Inflammatory macrophage (primary cell): ENCODE data around the gene STARD13.

Experiments
- DNase-seq, 2 donors: peaks; one replicate each; pipeline ENCODE4 v3.0.0-alpha.2; 2020 to 2022

The STARD13 gene

DNA sequence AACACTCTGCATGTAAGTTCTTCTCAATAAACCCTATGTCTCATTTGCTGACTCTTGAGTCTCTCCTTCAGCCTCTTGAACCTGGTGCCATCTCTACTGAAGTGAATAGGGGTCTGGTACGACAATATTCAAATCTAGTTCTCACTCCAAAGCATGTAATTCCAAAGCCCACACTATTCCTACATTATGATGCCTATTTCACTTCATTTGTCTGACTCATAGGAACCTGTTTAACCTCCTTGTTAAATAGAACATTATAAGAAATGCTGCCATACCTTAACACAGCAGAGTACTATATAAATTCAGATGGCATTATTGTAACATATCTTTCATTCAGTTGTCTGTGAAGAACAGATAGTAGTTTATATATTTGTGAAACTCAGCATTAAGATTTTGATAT, 67.1 kb downstream of the STARD13 start:
- DNase-seq = no peak

DNA sequence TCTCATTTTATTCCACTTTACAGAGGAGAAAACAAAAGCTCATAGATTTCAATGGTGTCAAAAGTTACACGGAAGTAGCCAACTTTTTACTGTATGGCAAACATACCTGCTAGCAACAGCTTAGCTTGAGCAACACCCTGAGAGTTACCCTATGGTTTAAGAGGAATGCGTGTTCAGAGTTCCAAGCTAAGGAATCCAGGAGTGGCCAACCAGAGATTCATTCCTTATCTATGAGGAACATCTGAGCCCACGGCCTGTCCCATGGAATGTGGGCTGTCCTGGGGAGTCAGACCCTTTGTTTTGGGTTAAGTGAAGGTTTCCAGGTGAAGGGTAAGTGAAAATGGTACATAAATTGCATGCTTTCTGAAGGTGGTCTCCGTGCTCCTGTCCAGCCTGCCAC, 67.5 kb downstream of the STARD13 start:
- DNase-seq = no peak

DNA sequence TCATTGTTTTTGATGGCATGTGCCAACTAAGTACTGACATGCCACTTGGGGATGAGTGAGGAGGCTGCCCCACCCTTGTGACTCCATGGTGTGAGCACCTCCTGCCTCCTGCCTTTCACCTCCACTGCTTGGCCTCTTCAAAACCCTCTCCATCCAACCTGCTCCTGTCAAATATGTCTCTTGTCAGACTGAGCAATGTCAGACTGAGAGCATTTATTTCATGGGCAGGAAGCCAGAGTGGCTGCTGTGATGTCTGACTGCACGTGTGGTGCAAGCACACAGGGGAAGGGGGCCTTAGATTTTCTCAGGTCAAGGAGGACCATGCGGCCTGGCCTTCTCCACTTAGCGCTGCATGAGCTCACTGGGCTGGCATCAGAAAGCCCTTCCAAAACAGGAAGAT, 68.3 kb downstream of the STARD13 start:
- no peak for DNase-seq

- DNase-seq = no peak
These were observed 71.8 kb downstream of the STARD13 start for GRCh38 chr13:33213797-33214196.

- DNase-seq = no peak
These were observed 72.4 kb downstream of the STARD13 start for GRCh38 chr13:33213024-33213768.

GRCh38 chr13:33212396-33212795, 73.2 kb downstream of the STARD13 start:
- DNase-seq = no peak

- DNase-seq = no peak
These were observed 75.5 kb downstream of the STARD13 start for GRCh38 chr13:33210090-33210489.

DNA sequence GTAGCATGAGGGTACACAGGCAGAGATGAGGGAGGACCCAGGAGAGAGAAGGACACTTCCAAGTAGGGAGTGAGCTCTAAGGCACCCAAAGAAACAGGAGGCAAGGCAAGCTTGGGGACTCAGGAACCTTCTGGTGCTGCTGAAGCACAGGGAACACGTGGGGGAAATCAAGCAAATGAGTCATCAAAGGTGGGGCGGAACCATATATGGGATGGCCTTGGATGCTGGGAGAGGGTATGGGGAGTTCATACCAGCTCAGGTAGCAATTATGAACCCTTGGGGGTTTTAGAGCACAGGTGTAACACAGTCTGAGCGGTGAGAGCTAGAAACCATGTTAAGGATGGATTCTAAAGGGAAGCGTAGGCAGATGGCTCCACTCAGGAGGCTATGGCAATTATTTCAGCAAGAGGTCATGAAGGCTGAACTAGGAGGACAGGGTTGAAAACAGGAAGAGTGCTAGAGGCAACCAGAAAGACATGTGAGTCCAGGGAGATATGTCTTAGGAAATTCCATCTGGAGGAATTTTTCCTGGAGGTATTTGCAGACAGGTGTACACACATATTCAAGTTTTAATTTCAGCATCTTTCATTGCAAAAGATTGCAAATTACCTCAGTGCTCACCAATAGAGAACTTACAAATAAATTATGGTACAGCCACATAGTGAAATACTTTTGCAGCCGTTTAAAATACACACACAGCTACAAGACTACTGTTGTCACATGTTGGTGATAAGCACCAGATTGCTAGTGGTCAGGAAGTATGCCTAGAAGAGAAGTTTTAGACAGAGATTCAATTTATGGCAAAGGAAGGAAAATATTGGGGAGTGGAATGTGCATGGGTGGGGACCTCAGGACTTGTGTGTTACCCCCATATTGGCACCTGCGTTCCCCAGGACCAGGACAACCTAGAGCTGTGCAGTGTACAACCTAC, 77.0 kb downstream of the STARD13 start:
- DNase-seq = peak in 1 of 2 donors; percentile 13

DNA sequence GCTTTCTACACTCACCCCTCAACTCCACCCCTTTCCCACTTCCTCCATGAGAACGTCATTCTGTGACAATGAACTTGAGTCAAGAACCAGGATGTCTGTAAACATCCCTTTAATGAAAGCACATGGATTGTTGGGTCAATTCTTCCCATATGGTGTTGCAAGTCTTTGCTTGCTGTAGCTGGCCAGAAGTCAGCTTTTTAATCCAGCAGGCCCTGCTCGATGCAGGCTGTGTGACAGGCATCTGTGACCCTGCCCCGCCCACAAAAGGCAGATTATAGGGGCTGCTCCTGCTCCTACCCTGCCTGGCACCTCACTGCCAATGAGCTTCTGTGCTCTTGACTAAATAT, 78.0 kb downstream of the STARD13 start:
- peak; percentile 54 to 69 for DNase-seq

- DNase-seq = no peak
These were observed 78.5 kb downstream of the STARD13 start for GRCh38 chr13:33206945-33207614.

DNA sequence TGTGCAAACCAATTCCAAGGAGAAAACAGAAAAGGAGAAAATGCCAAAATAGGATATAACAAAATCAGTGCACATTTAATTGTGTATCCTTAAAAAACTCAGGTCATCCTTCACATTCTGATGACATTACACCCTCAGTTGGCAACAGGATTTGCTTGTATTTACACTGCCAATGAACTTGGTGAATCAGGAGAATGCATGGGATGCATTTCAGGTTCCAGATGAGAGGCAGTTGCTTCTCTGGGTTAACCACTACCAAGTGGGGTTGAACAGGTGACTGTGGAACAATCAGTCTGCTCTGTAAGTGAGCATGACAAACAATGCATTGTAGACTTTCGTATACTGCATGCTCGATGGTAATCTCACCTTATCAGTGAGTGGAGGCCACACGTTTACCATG, 79.1 kb downstream of the STARD13 start:
- DNase-seq = no peak

DNA sequence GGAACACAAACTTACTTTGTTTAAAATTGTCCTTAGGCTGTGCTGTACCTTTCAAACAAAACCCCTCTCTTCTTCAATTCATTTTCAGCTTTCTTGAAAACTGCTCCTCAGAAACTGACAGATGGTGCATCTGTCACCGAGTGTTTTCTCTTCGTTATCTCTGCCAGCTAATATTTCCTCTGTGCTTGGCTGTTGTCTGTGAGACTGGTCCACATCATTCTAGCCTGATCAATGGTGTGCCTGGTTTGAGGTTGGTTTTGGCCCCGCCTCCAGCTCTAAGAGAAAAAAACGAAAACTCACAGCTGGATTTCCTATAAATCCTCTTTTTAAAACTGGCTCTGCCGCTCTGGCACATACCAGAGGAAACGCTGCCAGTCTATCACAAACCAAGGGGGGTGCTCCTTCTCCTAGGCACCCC, 79.7 kb downstream of the STARD13 start:
- no peak for DNase-seq

GRCh38 chr13:33205224-33205623, 80.3 kb downstream of the STARD13 start:
- no peak for DNase-seq

DNA sequence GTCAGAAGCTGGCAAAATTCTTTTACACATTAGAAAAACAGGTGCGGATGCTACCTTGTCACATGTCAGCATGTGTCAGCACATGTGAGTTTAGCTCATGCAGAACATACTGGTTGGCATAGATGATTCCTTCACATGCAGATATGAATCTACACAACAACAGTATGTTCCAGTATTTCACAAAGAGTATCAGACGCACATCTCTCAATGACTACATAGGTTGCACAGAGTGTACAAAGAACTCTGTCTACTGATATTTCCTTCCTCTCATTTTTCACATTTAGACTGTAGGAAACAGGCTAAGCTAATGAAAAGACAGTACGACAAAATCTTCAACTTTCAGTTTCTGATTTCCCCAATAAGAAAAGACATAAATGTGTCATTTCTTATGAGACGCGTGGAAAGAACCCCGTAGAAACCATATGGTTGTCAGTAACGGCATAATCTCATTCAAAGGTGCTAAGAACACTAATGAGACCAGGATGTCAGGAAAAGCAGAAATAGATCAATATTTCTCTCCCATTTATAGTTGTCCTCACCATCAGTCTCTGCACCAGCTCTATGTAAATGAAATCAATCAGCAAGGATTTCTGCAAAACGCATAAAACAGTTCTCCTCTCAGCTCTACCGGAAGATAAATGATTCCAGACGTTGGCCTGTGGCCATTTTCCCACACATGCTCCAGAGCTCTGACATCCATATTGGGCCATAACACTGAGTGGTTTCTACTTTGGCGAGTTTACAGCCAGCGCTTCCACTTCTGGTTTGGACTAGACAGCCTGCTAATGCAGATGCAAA, 81.2 kb downstream of the STARD13 start:
- no peak for DNase-seq

- DNase-seq = no peak
These were observed 82.8 kb downstream of the STARD13 start for GRCh38 chr13:33202644-33203169.

- DNase-seq = no peak
These were observed 83.9 kb downstream of the STARD13 start for GRCh38 chr13:33201659-33202058.

DNA sequence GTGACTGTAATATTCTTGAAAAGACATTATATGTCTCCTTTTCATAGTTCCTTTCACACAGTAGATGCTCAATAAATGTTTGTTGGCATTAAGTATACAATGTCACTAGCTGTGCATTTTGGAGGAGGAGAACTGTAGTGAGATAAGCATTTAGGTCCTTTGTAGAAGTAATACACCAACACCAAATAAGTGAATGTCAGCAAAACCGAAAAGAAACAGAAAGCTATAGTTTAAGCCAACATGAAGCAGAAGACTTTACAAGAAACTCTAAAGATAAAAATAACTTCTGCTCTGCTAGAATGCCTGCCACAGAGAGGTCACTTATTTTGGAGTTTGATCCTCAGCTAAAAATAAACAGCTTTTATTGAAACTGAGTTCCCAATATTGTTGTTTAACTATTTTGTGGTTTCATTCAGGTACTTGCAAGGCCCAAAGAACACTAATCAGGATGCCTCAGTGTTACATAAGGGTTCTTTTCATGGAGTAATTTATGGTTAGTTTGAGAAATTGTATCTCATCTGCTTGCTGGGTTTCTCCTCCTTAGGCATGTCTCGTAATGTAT, 86.2 kb downstream of the STARD13 start:
- no peak for DNase-seq

DNA sequence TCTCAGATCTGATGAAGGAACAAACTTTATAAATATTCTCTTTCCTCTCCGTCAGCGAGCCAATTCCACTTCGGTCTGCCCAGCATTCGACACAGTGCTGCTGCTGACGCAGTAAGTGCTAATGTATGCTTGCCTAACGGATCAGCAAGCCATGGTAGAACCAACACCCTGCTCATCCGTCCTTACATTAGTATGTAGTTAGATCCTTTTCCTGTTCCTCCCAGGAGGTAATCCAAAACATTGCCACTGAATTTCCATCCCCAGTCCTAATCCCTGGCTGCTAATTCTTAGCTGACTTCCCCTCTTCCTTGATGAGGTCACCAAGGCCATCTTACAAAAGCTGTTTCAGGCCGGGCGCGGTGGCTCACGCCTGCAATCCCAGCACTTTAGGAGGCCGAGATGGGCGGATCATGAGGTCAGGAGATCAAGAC, 88.0 kb downstream of the STARD13 start:
- no peak for DNase-seq

- no peak for DNase-seq
These were observed 88.8 kb downstream of the STARD13 start for GRCh38 chr13:33196767-33197166.

- DNase-seq = no peak
These were observed 89.7 kb downstream of the STARD13 start for GRCh38 chr13:33195693-33196464.
